Measurements from ENCODE around the gene LHFPL2. TPM values are rescaled to one million over a fixed set of nuclear protein-coding genes. Genes with fewer than 3 reads are reported as not detected.
"Not testable (repeated sequence)": the region's sequence is repeated elsewhere in the genome, so short reads cannot be mapped to it uniquely, and the experiment has no call there.

LHFPL2 gene
- total RNA-seq, 1 experiment from 2014 or later: 4.8 TPM

DNA sequence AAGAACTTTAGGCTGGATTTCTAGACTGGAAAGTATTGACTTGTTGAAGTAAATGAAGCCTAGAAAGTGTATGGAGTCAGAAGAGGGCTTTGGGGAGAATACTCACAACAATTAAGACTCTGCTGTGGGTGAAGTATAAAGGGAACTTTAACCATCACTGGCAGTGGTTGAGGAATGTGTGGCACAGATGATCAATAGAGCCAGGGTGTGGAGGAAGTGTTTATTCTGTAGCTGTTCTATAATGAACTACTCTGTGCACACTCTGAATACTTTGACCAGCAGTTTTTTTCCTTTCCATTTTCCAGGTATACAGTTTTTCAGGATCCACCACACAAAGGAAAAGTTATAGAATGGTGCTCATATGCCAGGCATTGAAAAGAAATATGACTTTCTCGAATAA is 181.4 kb downstream of the LHFPL2 start:
- H3K79me2 ChIP-seq (ENCODE audit: low read length): peaks cover 22% of the 10 kb centered on the region
- no peak overlapping the region for H3K4me2 ChIP-seq (ENCODE audit: low read depth, low read length, poor library complexity, severe bottlenecking)
- H3K36me3 ChIP-seq (ENCODE audit: insufficient read depth, low read length): no peaks in the 10 kb centered on the region
- no peak overlapping the region for H2AFZ ChIP-seq (ENCODE audit: low read length)
- DNase-seq: no peak
- H3K9ac ChIP-seq (ENCODE audit: low read length): no peak overlapping the region
- no peak overlapping the region for H3K27ac ChIP-seq (ENCODE audit: low read length)
- H4K20me1 ChIP-seq (ENCODE audit: insufficient read depth, low read depth, low read length): no peaks in the 10 kb centered on the region
- H3K27me3 ChIP-seq (ENCODE audit: low read length): no peaks in the 10 kb centered on the region
- H3K9me3 ChIP-seq (ENCODE audit: low read length): no peaks in the 10 kb centered on the region
- peaks cover 7% of the 10 kb centered on the region for H3K4me1 ChIP-seq (ENCODE audit: low read length)
- no peak overlapping the region for H3K4me3 ChIP-seq (ENCODE audit: low read length)
- no peaks in the 10 kb centered on the region for H3K9me2 ChIP-seq (replicated peaks; ENCODE audit: insufficient read depth, low read length)

DNA sequence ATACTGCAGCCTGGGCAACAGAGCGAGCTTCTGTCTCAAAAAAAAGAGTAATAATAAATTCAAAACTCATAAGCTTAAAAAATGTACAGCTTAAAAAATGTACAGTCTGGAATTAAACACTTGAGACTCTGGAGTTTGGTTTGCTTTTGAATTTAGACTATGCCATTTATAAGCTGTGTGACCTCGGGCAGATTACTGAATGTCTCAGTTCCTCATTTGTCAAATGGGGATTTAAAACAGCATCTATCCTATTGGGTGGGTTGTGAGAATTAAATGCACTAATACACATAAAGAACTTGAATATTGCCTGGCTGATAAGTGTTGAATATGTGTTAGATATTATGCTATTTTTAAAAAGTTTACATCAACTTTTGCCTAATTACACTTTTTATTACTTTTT is 189.7 kb downstream of the LHFPL2 start:
- DNase-seq: peak; percentile 56
- Histone ChIP-seq H3K9me2 (replicated peaks; ENCODE audit: insufficient read depth, low read length) (no peaks in the 10 kb centered on the region), H3K9me3 (ENCODE audit: low read length) (no peaks in the 10 kb centered on the region), H3K79me2 (ENCODE audit: low read length) (peaks cover 29% of the 10 kb centered on the region; the same call in 1 of the 2 replicates), H3K9ac (ENCODE audit: low read length) (no peak overlapping the region), H3K4me3 (ENCODE audit: low read length) (no peak overlapping the region), H3K4me1 (ENCODE audit: low read length) (peaks cover 17% of the 10 kb centered on the region), H3K27me3 (ENCODE audit: low read length) (no peaks in the 10 kb centered on the region), H3K4me2 (ENCODE audit: low read depth, low read length, poor library complexity, severe bottlenecking) (no peak overlapping the region), H3K27ac (ENCODE audit: low read length) (no peak overlapping the region), H4K20me1 (ENCODE audit: insufficient read depth, low read depth, low read length) (no peaks in the 10 kb centered on the region), H3K36me3 (ENCODE audit: insufficient read depth, low read length) (0 out of 2 replicates have a peak, but pooled peaks cover 9% of the 10 kb centered on the region), H2AFZ (ENCODE audit: low read length) (no peak overlapping the region)

DNA sequence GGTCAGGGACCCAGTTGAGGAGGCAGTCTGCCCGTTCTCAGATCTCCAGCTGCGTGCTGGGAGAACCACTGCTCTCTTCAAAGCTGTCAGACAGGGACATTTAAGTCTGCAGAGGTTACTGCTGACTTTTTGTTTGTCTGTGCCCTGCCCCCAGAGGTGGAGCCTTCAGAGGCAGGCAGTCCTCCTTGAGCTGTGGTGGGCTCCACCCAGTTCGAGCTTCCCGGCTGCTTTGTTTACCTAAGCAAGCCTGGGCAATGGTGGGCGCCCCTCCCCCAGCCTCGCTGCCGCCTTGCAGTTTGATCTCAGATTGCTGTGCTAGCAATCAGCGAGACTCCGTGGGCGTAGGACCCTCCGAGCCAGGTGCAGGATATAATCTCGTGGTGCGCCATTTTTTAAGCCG is 191.1 kb downstream of the LHFPL2 start:
- H3K4me3 ChIP-seq (ENCODE audit: low read length); H3K27me3 ChIP-seq (ENCODE audit: low read length); H3K9me2 ChIP-seq (replicated peaks; ENCODE audit: insufficient read depth, low read length); H3K9ac ChIP-seq (ENCODE audit: low read length); H3K4me2 ChIP-seq (ENCODE audit: low read depth, low read length, poor library complexity, severe bottlenecking); H4K20me1 ChIP-seq (ENCODE audit: insufficient read depth, low read depth, low read length); H3K9me3 ChIP-seq (ENCODE audit: low read length); H3K27ac ChIP-seq (ENCODE audit: low read length); H3K36me3 ChIP-seq (ENCODE audit: insufficient read depth, low read length); DNase-seq; H2AFZ ChIP-seq (ENCODE audit: low read length): not testable (repeated sequence)
- H3K4me1 ChIP-seq (ENCODE audit: low read length): peaks cover 17% of the 10 kb centered on the region
- peaks cover 23% of the 10 kb centered on the region; the same call in 1 of the 2 replicates for H3K79me2 ChIP-seq (ENCODE audit: low read length)

- H3K36me3 ChIP-seq (ENCODE audit: insufficient read depth, low read length): peaks cover 8% of the 10 kb centered on the region; the same call in 1 of the 2 replicates
- H3K9me2 ChIP-seq (replicated peaks; ENCODE audit: insufficient read depth, low read length): no peaks in the 10 kb centered on the region
- H3K9ac ChIP-seq (ENCODE audit: low read length): no peak overlapping the region
- H3K27me3 ChIP-seq (ENCODE audit: low read length): no peaks in the 10 kb centered on the region
- DNase-seq: no peak
- no peak overlapping the region for H3K4me3 ChIP-seq (ENCODE audit: low read length)
- no peak overlapping the region for H3K4me2 ChIP-seq (ENCODE audit: low read depth, low read length, poor library complexity, severe bottlenecking)
- H2AFZ ChIP-seq (ENCODE audit: low read length): no peak overlapping the region
- no peaks in the 10 kb centered on the region; the same call in 1 of the 2 replicates for H3K9me3 ChIP-seq (ENCODE audit: low read length)
- H4K20me1 ChIP-seq (ENCODE audit: insufficient read depth, low read depth, low read length): no peaks in the 10 kb centered on the region
- peaks cover 5% of the 10 kb centered on the region; the same call in 1 of the 2 replicates for H3K4me1 ChIP-seq (ENCODE audit: low read length)
- peaks cover 19% of the 10 kb centered on the region; the same call in 1 of the 2 replicates for H3K79me2 ChIP-seq (ENCODE audit: low read length)
- H3K27ac ChIP-seq (ENCODE audit: low read length): no peak overlapping the region
Observed at GRCh38 chr5:78449103-78449502, 199.5 kb downstream of the LHFPL2 start.

DNA sequence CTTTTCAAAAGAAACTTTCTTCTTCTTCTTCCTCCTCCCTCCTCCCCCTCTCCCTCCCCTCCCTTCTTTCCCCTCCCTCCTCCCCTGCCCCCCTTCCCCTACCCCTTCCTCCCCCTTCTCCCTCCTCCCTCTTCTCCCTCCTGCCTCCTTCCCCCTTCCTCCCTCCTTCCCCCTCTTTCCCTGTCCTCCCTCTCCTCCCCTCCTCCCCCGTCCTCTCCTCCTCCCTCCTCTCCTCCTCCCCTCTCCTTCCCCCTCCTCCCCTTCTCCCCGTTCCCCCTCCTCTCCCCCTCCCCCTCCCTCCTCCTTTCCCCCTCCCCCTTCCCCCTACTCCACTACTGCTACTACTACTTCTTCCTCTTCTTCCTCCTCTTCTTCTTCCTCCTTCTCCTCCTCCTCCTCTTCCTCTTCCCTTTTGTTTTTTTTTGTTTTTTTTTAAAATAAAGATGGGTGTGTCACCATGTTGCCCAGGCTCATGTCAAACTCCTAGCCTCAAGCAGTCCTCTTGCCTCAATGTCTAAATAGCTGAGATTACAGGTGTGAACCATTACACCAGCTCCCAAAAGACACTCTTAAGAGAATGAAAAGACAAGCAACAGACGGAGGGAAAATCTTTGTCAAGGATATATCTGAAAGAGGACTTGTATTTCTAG is 200.7 kb downstream of the LHFPL2 start:
- no peak overlapping the region for H2AFZ ChIP-seq (ENCODE audit: low read length)
- H3K79me2 ChIP-seq (ENCODE audit: low read length): peaks cover 19% of the 10 kb centered on the region; the same call in 1 of the 2 replicates
- H3K27ac ChIP-seq (ENCODE audit: low read length): no peak overlapping the region
- no peaks in the 10 kb centered on the region for H3K27me3 ChIP-seq (ENCODE audit: low read length)
- no peak for DNase-seq
- H3K36me3 ChIP-seq (ENCODE audit: insufficient read depth, low read length): peaks cover 8% of the 10 kb centered on the region; the same call in 1 of the 2 replicates
- peaks cover 5% of the 10 kb centered on the region; the same call in 1 of the 2 replicates for H3K4me1 ChIP-seq (ENCODE audit: low read length)
- no peak overlapping the region for H3K4me3 ChIP-seq (ENCODE audit: low read length)
- no peaks in the 10 kb centered on the region for H4K20me1 ChIP-seq (ENCODE audit: insufficient read depth, low read depth, low read length)
- H3K9me3 ChIP-seq (ENCODE audit: low read length): no peaks in the 10 kb centered on the region; the same call in 1 of the 2 replicates
- no peak overlapping the region for H3K9ac ChIP-seq (ENCODE audit: low read length)
- H3K4me2 ChIP-seq (ENCODE audit: low read depth, low read length, poor library complexity, severe bottlenecking): no peak overlapping the region
- no peaks in the 10 kb centered on the region for H3K9me2 ChIP-seq (replicated peaks; ENCODE audit: insufficient read depth, low read length)
